AG04450 (cell line): ENCODE results near the gene PDIA5. TPM values are rescaled to one million over a fixed set of nuclear protein-coding genes. Genes with fewer than 3 reads are reported as not detected.

Experiments used
- CTCF ChIA-PET: fragments of 300-600, 350-600 bp; formaldehyde crosslinking; extraction: SDS; loops from one replicate; lab custom pipeline; 2022; ENCODE audit warnings: antibody characterized with exemption, inconsistent platforms; lab: Charles Lee
- POLR2A ChIA-PET: fragments of 350-600 bp; formaldehyde crosslinking; extraction: SDS; loops from one replicate; lab custom pipeline; 2021; ENCODE audit warnings: antibody characterized with exemption, inconsistent platforms; lab: Yijun Ruan, JAX
- DNase-seq: peaks from one replicate; pipeline ENCODE4 v3.0.0-alpha.2; 2011; ENCODE audit warnings: low read depth, low spot score
- H3K27ac ChIP-seq: one replicate; pipeline ENCODE4 v1.5.1; 2012; ENCODE audit warnings: low read depth, low read length, control low read depth
- H3K27me3 ChIP-seq: one replicate; pipeline ENCODE4 v1.6.0; 2012; ENCODE audit warnings: low read length; ENCODE audit not compliant: control insufficient read depth, insufficient read depth
- H3K4me3 ChIP-seq: 2 replicates; pipeline ENCODE4 v1.5.1; 2011; ENCODE audit warnings: mild to moderate bottlenecking, low read depth, low read length, control low read depth
- H3K9me3 ChIP-seq: 2 replicates; pipeline ENCODE4 v1.5.1; 2012; ENCODE audit warnings: low read length; ENCODE audit not compliant: control insufficient read depth, insufficient read depth
- polyA plus RNA-seq: library from polyadenylated mRNA; depleted of rRNA; stranded (reverse); fragments of >200 nt; gene quantifications from 2 replicates; pipeline ENCODE4 v1.2.3, GENCODE V29; 2011
- TF ChIP-seq, protein P1 (sequence below): IDR thresholded peaks from 2 replicates; pipeline ENCODE4 v1.5.1; 2011; ENCODE audit warnings: low read depth, low read length, control low read depth, inconsistent platforms

The PDIA5 gene
- polyA plus RNA-seq, 1 experiment: 33.1 TPM

DNA sequence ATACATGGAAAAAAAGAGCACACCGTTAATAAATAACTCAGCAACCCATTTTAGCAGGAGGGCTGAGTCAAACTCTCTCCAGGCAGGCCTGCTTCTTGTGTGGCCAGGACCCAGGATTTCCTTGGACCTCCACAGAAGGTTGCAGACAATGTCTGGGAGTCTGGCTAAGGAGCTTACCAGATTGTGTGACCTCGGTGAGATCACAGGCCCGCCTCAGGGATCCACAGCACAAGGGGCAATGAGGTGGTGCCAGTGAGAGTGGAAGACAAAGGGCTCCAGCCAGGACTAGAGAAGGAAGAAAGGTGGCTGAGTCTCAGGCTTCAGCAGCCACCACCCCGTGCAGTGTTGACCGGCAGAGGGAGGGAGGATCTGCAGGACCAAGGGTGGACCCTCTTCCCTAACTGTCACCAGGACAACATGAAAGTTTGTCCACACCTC lies 102.7 kb downstream of the PDIA5 start:
- Histone ChIP-seq H3K27me3 (no peaks in the 10 kb centered on the region), H3K9me3 (no peaks in the 10 kb centered on the region), H3K4me3 (no peak overlapping the region), H3K27ac (no peak overlapping the region)
- DNase-seq: no peak
- POLR2A ChIA-PET: no interaction called here
- TF ChIP-seq, protein P1, sequence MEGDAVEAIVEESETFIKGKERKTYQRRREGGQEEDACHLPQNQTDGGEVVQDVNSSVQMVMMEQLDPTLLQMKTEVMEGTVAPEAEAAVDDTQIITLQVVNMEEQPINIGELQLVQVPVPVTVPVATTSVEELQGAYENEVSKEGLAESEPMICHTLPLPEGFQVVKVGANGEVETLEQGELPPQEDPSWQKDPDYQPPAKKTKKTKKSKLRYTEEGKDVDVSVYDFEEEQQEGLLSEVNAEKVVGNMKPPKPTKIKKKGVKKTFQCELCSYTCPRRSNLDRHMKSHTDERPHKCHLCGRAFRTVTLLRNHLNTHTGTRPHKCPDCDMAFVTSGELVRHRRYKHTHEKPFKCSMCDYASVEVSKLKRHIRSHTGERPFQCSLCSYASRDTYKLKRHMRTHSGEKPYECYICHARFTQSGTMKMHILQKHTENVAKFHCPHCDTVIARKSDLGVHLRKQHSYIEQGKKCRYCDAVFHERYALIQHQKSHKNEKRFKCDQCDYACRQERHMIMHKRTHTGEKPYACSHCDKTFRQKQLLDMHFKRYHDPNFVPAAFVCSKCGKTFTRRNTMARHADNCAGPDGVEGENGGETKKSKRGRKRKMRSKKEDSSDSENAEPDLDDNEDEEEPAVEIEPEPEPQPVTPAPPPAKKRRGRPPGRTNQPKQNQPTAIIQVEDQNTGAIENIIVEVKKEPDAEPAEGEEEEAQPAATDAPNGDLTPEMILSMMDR: no peak
- CTCF ChIA-PET: no interaction called here

DNA sequence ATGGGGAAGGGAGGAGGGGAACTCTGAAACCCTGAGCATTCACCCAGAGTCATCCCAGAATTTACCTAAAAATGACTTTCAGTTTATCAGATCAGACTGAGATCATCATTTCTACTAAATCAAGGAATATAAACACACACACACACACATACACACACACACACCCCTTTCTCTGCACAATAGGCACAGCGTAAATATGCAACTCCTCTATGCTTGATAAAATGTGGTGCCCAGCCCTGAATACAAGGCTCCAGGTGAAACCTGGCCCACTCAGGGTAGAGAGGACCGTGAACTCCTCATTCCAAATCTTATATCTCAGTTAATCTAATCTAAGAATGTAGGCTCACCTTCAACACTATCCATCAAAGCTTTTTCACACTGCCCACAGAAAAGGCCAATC lies 103.1 kb downstream of the PDIA5 start:
- Histone ChIP-seq H3K27me3 (no peaks in the 10 kb centered on the region), H3K4me3 (no peak overlapping the region), H3K9me3 (no peaks in the 10 kb centered on the region), H3K27ac (no peak overlapping the region)
- ChIA-PET POLR2A (no interaction called here), CTCF (no interaction called here)
- no peak for DNase-seq
- TF ChIP-seq, protein P1: no peak

DNA sequence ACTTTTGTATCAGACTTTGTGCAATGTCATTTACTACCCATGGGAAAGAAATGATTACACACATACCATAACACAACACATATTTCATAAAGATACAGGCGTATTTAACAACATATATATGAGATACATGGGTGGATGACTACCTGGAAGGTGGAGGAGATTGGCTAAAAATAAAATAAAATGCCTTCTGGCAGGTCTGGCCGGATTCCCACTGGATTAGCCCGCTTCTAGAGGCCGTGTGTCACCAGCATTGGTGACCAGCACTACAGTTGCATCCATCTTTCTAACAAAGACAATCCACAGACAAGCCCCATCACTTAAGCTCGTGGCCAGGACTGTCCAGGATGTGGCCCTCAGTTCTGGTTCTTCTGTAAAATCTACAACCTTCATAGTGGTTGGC lies 114.0 kb downstream of the PDIA5 start:
- Histone ChIP-seq H3K27me3 (no peaks in the 10 kb centered on the region), H3K9me3 (no peaks in the 10 kb centered on the region), H3K4me3 (no peak overlapping the region), H3K27ac (no peak overlapping the region)
- TF ChIP-seq, protein P1: no peak
- ChIA-PET CTCF (no interaction called here), POLR2A (no interaction called here)
- DNase-seq: no peak

DNA sequence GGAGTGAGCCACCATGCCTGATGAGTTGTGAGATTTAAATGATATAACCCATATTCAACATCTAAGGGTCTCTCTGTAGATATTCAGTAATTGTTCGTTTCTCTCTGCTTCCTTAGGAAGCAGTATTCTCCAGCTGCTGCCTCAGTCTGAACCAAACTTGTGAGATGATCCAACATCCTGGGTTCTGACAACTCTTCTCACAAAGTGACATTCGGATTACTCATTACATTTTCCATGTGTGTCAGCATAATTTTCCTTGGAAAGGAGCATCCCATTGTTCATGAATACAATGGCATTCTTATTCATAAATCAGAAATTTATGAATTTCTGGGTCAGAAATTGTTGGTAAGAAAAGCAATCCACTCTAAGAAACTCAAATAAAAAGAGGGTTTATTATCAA lies 119.9 kb downstream of the PDIA5 start:
- Histone ChIP-seq H3K9me3 (no peaks in the 10 kb centered on the region), H3K27me3 (no peaks in the 10 kb centered on the region), H3K4me3 (no peak overlapping the region), H3K27ac (no peak overlapping the region)
- ChIA-PET CTCF (no interaction called here), POLR2A (no interaction called here)
- TF ChIP-seq, protein P1: no peak
- DNase-seq: no peak

DNA sequence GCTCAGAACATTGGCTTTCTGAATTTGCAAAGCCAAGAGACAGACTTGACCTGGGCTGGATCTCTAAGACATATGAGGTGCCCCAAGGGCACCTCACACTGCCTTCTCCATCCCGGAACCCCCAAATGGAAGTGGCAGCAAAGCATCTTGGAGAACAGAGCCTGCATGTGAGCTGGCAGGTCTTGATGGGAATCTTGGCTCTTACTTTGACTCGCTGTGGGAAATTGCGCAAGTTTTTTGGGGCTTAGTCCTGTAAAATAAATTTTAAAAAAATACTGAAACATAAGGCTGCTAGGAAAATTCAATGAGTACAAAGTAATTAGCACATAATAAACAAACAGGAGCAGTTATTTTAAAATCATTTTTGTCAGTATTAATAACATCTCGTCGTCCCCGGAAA lies 121.2 kb downstream of the PDIA5 start:
- ChIA-PET POLR2A (no interaction called here), CTCF (no interaction called here)
- H3K4me3 ChIP-seq: no peak overlapping the region
- no peaks in the 10 kb centered on the region for H3K27me3 ChIP-seq
- TF ChIP-seq, protein P1: no peak
- DNase-seq: no peak
- no peaks in the 10 kb centered on the region for H3K9me3 ChIP-seq
- no peak overlapping the region for H3K27ac ChIP-seq
